Neural cell (in vitro differentiated cells): ENCODE results near the gene PREX1. TPM values are rescaled to one million over a fixed set of nuclear protein-coding genes. Genes with fewer than 3 reads are reported as not detected.

ENCODE experiments used
- H2AFZ ChIP-seq: fragments of 200-600, 300-800 bp; sonication (generic), shearing (Covaris generic); 2 replicates; pipeline ENCODE4 v1.6.0; 2014; ENCODE audit warnings: low read depth, mild to moderate bottlenecking, antibody characterized with exemption, low read length, moderate library complexity
- H3F3A ChIP-seq: fragments of 200-600 bp; shearing (Covaris generic); 2 replicates; pipeline ENCODE4 v1.6.1; 2016; ENCODE audit warnings: mild to moderate bottlenecking, moderate library complexity, mixed read lengths, antibody characterized with exemption, low read length; ENCODE audit not compliant: insufficient read depth, poor library complexity, severe bottlenecking
- H3K27ac ChIP-seq: fragments of 200-600, 300-800 bp; sonication (generic), shearing (Covaris generic); 2 replicates; pipeline ENCODE4 v1.5.1; 2014; ENCODE audit warnings: mild to moderate bottlenecking, low read length, moderate library complexity
- H3K27me3 ChIP-seq: fragments of 300-800, 200-600 bp; sonication (generic), shearing (Covaris generic); 2 replicates; pipeline ENCODE4 v1.6.0; 2014; ENCODE audit warnings: mild to moderate bottlenecking, low read depth, low read length, moderate library complexity; ENCODE audit not compliant: insufficient read depth
- H3K36me3 ChIP-seq: fragments of 300-800, 200-600 bp; sonication (generic), shearing (Covaris generic); 2 replicates; pipeline ENCODE4 v1.5.1; 2014; ENCODE audit warnings: mild to moderate bottlenecking, antibody characterized with exemption, low read length, moderate library complexity; ENCODE audit not compliant: insufficient read depth
- H3K4me2 ChIP-seq: fragments of 300-800, 200-600 bp; sonication (generic), shearing (Covaris generic); 2 replicates; pipeline ENCODE4 v1.6.0; 2014; ENCODE audit warnings: mild to moderate bottlenecking, low read length
- H3K4me3 ChIP-seq: fragments of 300-800, 200-600 bp; sonication (generic), shearing (Covaris generic); 2 replicates; pipeline ENCODE4 v1.5.1; 2014; ENCODE audit warnings: mild to moderate bottlenecking, low read length, moderate library complexity
- H3K79me2 ChIP-seq: fragments of 200-600 bp; shearing (Covaris generic); replicated peaks from 2 replicates; pipeline ENCODE4 v1.6.0; 2014; ENCODE audit warnings: mild to moderate bottlenecking, low read length, moderate library complexity; ENCODE audit not compliant: insufficient read depth
- H3K9ac ChIP-seq: fragments of 300-800, 200-600 bp; sonication (generic), shearing (Covaris generic); 2 replicates; pipeline ENCODE4 v1.6.1; 2016; ENCODE audit warnings: mild to moderate bottlenecking, low read length, mixed read lengths
- H3K9me2 ChIP-seq: fragments of 200-600 bp; shearing (Covaris generic); 2 replicates; pipeline ENCODE4 v1.6.1; 2016; ENCODE audit warnings: mild to moderate bottlenecking, low read length, mixed read lengths; ENCODE audit not compliant: insufficient read depth
- H3K9me3 ChIP-seq: fragments of 200-600, 300-800 bp; sonication (generic), shearing (Covaris generic); 2 replicates; pipeline ENCODE4 v1.6.1; 2016; ENCODE audit warnings: mild to moderate bottlenecking, mixed run types, low read length, moderate library complexity, mixed read lengths
- H4K20me1 ChIP-seq: fragments of 200-600 bp; shearing (Covaris generic); 2 replicates; pipeline ENCODE4 v1.6.1; 2016; ENCODE audit warnings: mild to moderate bottlenecking, mixed run types; ENCODE audit not compliant: insufficient read depth
- CTCF ChIP-seq: fragments of 450-650 bp; IDR thresholded peaks from 2 replicates; pipeline ENCODE4 v1.5.1; 2014; ENCODE audit warnings: antibody characterized with exemption, mild to moderate bottlenecking, moderate library complexity; ENCODE audit not compliant: poor library complexity, severe bottlenecking
- EP300 ChIP-seq: fragments of 450-650 bp; conservative IDR thresholded peaks from 2 replicates; pipeline ENCODE4 v1.6.1; 2014; ENCODE audit warnings: antibody characterized with exemption, mild to moderate bottlenecking, moderate library complexity; ENCODE audit not compliant: poor library complexity, severe bottlenecking
- EZH2 ChIP-seq: fragments of 200-600, 300-800 bp; shearing (Covaris generic), sonication (generic); IDR thresholded peaks from 2 replicates; pipeline ENCODE4 v1.6.1; 2014; ENCODE audit warnings: antibody characterized with exemption, low read length, borderline replicate concordance, mild to moderate bottlenecking; ENCODE audit not compliant: insufficient read depth, poor library complexity, severe bottlenecking
- MXI1 ChIP-seq: fragments of 450-650 bp; conservative IDR thresholded peaks from 2 replicates; pipeline ENCODE4 v1.6.1; 2014; ENCODE audit warnings: antibody characterized with exemption, mild to moderate bottlenecking; ENCODE audit not compliant: poor library complexity, severe bottlenecking
- POLR2AphosphoS5 ChIP-seq: IDR thresholded peaks from 2 replicates; pipeline ENCODE4 v1.6.1; 2012
- RAD21 ChIP-seq: fragments of 450-650 bp; conservative IDR thresholded peaks from 2 replicates; pipeline ENCODE4 v1.6.1; 2014; ENCODE audit warnings: antibody characterized with exemption, mild to moderate bottlenecking, moderate library complexity
- REST ChIP-seq: IDR thresholded peaks from 2 replicates; pipeline ENCODE4 v1.6.1; 2012; ENCODE audit warnings: borderline replicate concordance
- SMC3 ChIP-seq: fragments of 450-650 bp; conservative IDR thresholded peaks from 2 replicates; pipeline ENCODE4 v1.6.1; 2014; ENCODE audit warnings: antibody characterized with exemption, mild to moderate bottlenecking, moderate library complexity; ENCODE audit not compliant: poor library complexity
- TAF1 ChIP-seq: IDR thresholded peaks from 2 replicates; pipeline ENCODE4 v1.6.1; 2012; ENCODE audit warnings: low read depth
- polyA plus RNA-seq: library from polyadenylated mRNA; depleted of rRNA; stranded (reverse); fragments of >200 nt; gene quantifications from 2 replicates; pipeline ENCODE4 v1.2.3, GENCODE V29; 2014

PREX1 gene
- polyA plus RNA-seq, 1 donor from 2014 or later, result 0.06 TPM

DNA sequence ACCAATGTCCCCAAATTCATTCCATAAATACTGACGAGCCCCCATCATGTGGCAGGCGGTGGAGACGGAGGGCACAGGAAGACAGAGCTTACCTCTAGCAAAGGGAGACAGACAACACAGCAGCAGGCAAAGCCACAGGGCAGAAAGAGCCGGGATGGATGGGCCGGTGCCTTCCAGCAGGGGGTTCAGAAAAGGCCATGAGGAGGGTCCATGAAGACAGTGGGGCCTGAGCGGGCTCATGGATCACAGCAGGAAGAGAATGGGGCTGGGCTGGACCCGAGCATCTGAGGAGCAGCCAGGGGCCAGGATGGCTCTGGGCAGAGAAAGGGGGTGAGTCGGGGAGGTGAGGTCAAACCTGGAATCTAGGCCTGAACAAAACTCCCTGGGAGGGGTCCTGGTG lies 42.0 kb downstream of the PREX1 start:
- TF ChIP-seq MXI1 (no peak), RAD21 (no peak), REST (no peak), POLR2AphosphoS5 (no peak), CTCF (no peak), TAF1 (no peak), EZH2 (no peak), SMC3 (no peak), EP300 (no peak)
- H3K36me3 ChIP-seq, result no peaks in the 10 kb centered on the region
- H3K9ac ChIP-seq, result no peak overlapping the region
- no peak overlapping the region for H3K4me2 ChIP-seq
- no peaks in the 10 kb centered on the region for H3K9me2 ChIP-seq
- H4K20me1 ChIP-seq, result no peaks in the 10 kb centered on the region
- H3K9me3 ChIP-seq, result no peaks in the 10 kb centered on the region
- no peaks in the 10 kb centered on the region for H3K79me2 ChIP-seq
- H3K27me3 ChIP-seq, result no peaks in the 10 kb centered on the region
- H3K4me3 ChIP-seq, result no peak overlapping the region
- H3F3A ChIP-seq, result no peaks in the 10 kb centered on the region
- H3K27ac ChIP-seq, result no peak overlapping the region
- H2AFZ ChIP-seq, result no peak overlapping the region

DNA sequence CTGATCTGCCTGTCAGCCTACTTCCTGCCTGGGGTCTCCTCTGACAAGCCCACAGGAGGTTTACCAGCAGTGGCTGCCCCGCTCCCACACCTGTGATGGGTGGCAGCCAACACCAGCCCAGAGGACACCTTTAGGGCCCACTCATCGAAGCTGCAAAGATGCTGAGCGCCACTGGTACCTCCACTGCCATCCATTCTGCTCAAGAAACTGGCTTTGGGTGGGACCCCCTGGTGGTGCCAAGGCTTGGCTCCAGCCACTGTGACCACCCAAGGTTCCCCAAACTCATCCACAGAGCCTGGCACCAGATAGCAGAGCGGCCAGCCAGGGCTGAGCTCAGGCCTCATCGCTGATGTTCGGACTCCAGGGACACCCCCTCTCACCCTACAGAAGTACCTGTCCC lies 42.5 kb downstream of the PREX1 start:
- Histone ChIP-seq H3K27ac (no peak overlapping the region), H3F3A (no peaks in the 10 kb centered on the region), H4K20me1 (no peaks in the 10 kb centered on the region), H3K4me2 (no peak overlapping the region), H3K4me3 (no peak overlapping the region), H3K79me2 (no peaks in the 10 kb centered on the region), H3K36me3 (no peaks in the 10 kb centered on the region), H3K9me2 (no peaks in the 10 kb centered on the region), H3K27me3 (no peaks in the 10 kb centered on the region), H3K9me3 (no peaks in the 10 kb centered on the region), H2AFZ (no peak overlapping the region), H3K9ac (no peak overlapping the region)
- no peak for TF ChIP-seq TAF1
- TF ChIP-seq SMC3, result no peak
- no peak for TF ChIP-seq EP300
- no peak for TF ChIP-seq EZH2
- no peak for TF ChIP-seq POLR2AphosphoS5
- TF ChIP-seq CTCF, result no peak
- TF ChIP-seq RAD21, result no peak
- TF ChIP-seq MXI1, result no peak
- no peak for TF ChIP-seq REST
